Measurements from ENCODE around the gene EVC. TPM values are rescaled to one million over a fixed set of nuclear protein-coding genes. Genes with fewer than 3 reads are reported as not detected.

Gene EVC
- total and polyA plus RNA-seq, 2 of the 8 experiments (the other 6 are each of a cell fraction or from before 2014, with no cell fraction given), result 2.6 to 9.8 TPM

DNA sequence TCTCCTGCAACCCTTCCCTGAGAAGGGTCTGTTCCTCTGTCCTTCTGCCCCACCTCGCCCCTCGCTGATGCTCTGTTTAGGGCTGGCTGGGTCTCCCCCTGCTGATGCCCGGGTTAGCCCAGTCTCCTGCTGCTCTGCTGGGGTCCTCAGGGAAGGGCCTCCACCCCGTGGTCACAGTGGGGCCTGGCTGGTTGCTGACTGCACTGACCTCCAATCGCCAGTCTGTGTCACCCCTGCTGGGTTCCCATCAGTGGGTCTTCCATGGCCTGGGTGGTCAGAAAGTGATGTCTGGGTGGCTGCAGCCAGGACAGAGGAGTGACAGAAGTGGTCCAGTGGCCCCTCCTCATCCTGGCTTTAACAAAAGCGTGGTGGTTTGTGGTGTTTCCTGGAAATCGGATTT, 44.7 kb downstream of the EVC start:
- H3K4me1 ChIP-seq (replicated peaks in 1 of 4; ENCODE audit: control insufficient read depth in 3 of 4, insufficient read depth in 4 of 4, low read length in 3 of 4), result peaks cover 0 to 22% (median 18%) of the 10 kb centered on the region in 4 experiments; a peak in 6 of 7 replicates
- peaks cover 2 to 7% (median 4%) of the 10 kb centered on the region in 4 experiments; a peak in 4 of 8 replicates for H3K36me3 ChIP-seq (ENCODE audit: control insufficient read depth in 2 of 4, insufficient read depth in 4 of 4, low read length in 3 of 4)
- H3K23me2 ChIP-seq (ENCODE audit: low read depth, low read length), result no peaks in the 10 kb centered on the region; the same call in 1 of the 2 replicates
- H4K8ac ChIP-seq (ENCODE audit: extremely low read depth, insufficient read depth, low read length), result no peak overlapping the region
- DNase-seq (ENCODE audit: low read depth in 1 of 2, low spot score in 2 of 2) (peak in 1 of 2 experiments; percentile 32), FAIRE-seq (no peak)
- ChIA-PET CTCF (ENCODE audit: partially characterized antibody) (interaction anchor here (1.0 to 1.9 kb wide), 2 partner anchors 19 to 39 kb away, joined by 3 to 4 read pairs; no protein-coding TSS in a partner anchor), POLR2A (ENCODE audit: partially characterized antibody) (no interaction called here)
- H2BK15ac ChIP-seq (ENCODE audit: low read length), result no peak overlapping the region; the same call in 1 of the 2 replicates
- no peak overlapping the region for H2AK5ac ChIP-seq (ENCODE audit: low read depth, low read length)
- no peak overlapping the region for H3K56ac ChIP-seq (replicated peaks; ENCODE audit: insufficient read length, low read depth, low read length)
- no peak overlapping the region for H2BK20ac ChIP-seq (ENCODE audit: low read length)
- no peak overlapping the region for H3K9ac ChIP-seq (replicated peaks in 1 of 4; ENCODE audit: extremely low read depth in 1 of 4, low read depth in 3 of 4, low read length in 3 of 4)
- H3K4ac ChIP-seq (replicated peaks; ENCODE audit: insufficient read length, low read depth, low read length), result no peak overlapping the region
- no peak overlapping the region for H2BK12ac ChIP-seq (ENCODE audit: low read depth, low read length)
- TF ChIP-seq TCF12 (IDR thresholded peaks at IDR 0.05; ENCODE audit: low read depth, low read length) (no peak), SIN3A (conservative IDR thresholded peaks at IDR 0.05 in 1 of 2, IDR thresholded peaks at IDR 0.05 in 1 of 2; ENCODE audit: low read depth in 1 of 2, low read length in 2 of 2) (no peak), MAFK (IDR thresholded peaks at IDR 0.05; ENCODE audit: low read depth, low read length) (no peak), SUZ12 (IDR thresholded peaks at IDR 0.05; ENCODE audit: low read length) (no peak), SP4 (IDR thresholded peaks at IDR 0.05; ENCODE audit: low read length) (no peak), TAF7 (optimal IDR thresholded peaks at IDR 0.05; ENCODE audit: borderline replicate concordance, low read depth, low read length) (no peak), BRCA1 (IDR thresholded peaks at IDR 0.05; ENCODE audit: low read depth, low read length) (no peak), HDAC2 (IDR thresholded peaks at IDR 0.05; ENCODE audit: borderline replicate concordance in 1 of 2, low read depth in 2 of 2, low read length in 2 of 2) (no peak)
- TF ChIP-seq, protein P1, sequence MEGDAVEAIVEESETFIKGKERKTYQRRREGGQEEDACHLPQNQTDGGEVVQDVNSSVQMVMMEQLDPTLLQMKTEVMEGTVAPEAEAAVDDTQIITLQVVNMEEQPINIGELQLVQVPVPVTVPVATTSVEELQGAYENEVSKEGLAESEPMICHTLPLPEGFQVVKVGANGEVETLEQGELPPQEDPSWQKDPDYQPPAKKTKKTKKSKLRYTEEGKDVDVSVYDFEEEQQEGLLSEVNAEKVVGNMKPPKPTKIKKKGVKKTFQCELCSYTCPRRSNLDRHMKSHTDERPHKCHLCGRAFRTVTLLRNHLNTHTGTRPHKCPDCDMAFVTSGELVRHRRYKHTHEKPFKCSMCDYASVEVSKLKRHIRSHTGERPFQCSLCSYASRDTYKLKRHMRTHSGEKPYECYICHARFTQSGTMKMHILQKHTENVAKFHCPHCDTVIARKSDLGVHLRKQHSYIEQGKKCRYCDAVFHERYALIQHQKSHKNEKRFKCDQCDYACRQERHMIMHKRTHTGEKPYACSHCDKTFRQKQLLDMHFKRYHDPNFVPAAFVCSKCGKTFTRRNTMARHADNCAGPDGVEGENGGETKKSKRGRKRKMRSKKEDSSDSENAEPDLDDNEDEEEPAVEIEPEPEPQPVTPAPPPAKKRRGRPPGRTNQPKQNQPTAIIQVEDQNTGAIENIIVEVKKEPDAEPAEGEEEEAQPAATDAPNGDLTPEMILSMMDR (IDR thresholded peaks at IDR 0.05; ENCODE audit: control extremely low read depth in 1 of 3, insufficient read depth in 1 of 3, low read depth in 1 of 3, low read length in 3 of 3), result no peak
- no peak overlapping the region for H3K4me3 ChIP-seq (ENCODE audit: extremely low read depth in 1 of 4, insufficient read depth in 2 of 4, low read depth in 3 of 4, low read length in 4 of 4)
- H4K91ac ChIP-seq (replicated peaks; ENCODE audit: insufficient read length, low read length), result no peak overlapping the region
- no peaks in the 10 kb centered on the region for H4K20me1 ChIP-seq (replicated peaks in 1 of 2; ENCODE audit: control insufficient read depth in 1 of 2, insufficient read depth in 2 of 2, low read length in 2 of 2)
- H3K4me2 ChIP-seq (ENCODE audit: insufficient read depth in 1 of 2, low read depth in 2 of 2, low read length in 2 of 2), result no peak overlapping the region
- H3K14ac ChIP-seq (ENCODE audit: insufficient read length), result no peak overlapping the region
- no peak overlapping the region for H2BK5ac ChIP-seq (ENCODE audit: low read depth, low read length)
- no peak overlapping the region for H3K23ac ChIP-seq (ENCODE audit: insufficient read length)
- WGBS, 2 experiments (ENCODE audit: extremely low coverage in 1 of 2, insufficient coverage in 1 of 2, insufficient read length in 1 of 2, insufficient replicate concordance in 2 of 2, low coverage in 1 of 2, low lambda C conversion rate in 2 of 2, missing lambda C conversion rate in 1 of 2), result 80% methylated on average over 5 of the region's 7 CpGs; no CpG with 5 or more reads in 1 of the 2 experiments
- H3K79me1 ChIP-seq (ENCODE audit: low read depth, low read length), result no peaks in the 10 kb centered on the region
- H3K27me3 ChIP-seq (replicated peaks in 1 of 4; ENCODE audit: control insufficient read depth in 3 of 4, extremely low read depth in 1 of 4, insufficient read depth in 3 of 4, low read length in 3 of 4), result peaks cover 0 to 2% (median 0%) of the 10 kb centered on the region in 4 experiments; a peak in 1 of 7 replicates
- H4K5ac ChIP-seq (ENCODE audit: insufficient read length, low read depth, low read length), result no peak overlapping the region
- no peak overlapping the region for H2AFZ ChIP-seq (ENCODE audit: low read length)
- no peak overlapping the region for H2BK120ac ChIP-seq (replicated peaks; ENCODE audit: low read depth, low read length)
- H3K79me2 ChIP-seq (ENCODE audit: control insufficient read depth in 1 of 2, insufficient read depth in 2 of 2, low read length in 2 of 2), result no peaks in the 10 kb centered on the region
- no peak overlapping the region for H3K18ac ChIP-seq (ENCODE audit: extremely low read depth, low read length)
- no peak overlapping the region for H3K27ac ChIP-seq (ENCODE audit: low read depth, low read length)
- no peaks in the 10 kb centered on the region for H3K9me3 ChIP-seq (ENCODE audit: insufficient read depth in 2 of 2, low read depth in 1 of 2, low read length in 1 of 2)

Measured in H1 (cell line).